Stimulated activated naive CD8-positive, alpha-beta T cell treated with anti-CD3 and anti-CD28 coated beads, Interleukin-15, amount 100 ng/mL, for 72 hours (primary cell): Measurements from ENCODE around the gene ABHD10.

Experiments used
- ATAC-seq: fragments of 150-1000 bp; cut with Tn5 transposase; 2 replicates; pipeline ENCODE4 v1.10.0; 2021; ENCODE audit warnings: mild to moderate bottlenecking, moderate library complexity
- DNase-seq, 2 donors: peaks; one replicate each; pipeline ENCODE4 v3.0.0; 2021 to 2022
- H3K27ac Mint-ChIP-seq, 2 donors: one replicate each; pipeline ENCODE4 v1.8.0; 2022; ENCODE audit warnings: mild to moderate bottlenecking in 2 of 2, mixed read lengths in 2 of 2, moderate library complexity in 2 of 2
- H3K27me3 Mint-ChIP-seq: one replicate; pipeline ENCODE4 v1.8.0; 2022; ENCODE audit warnings: mixed read lengths
- H3K4me1 Mint-ChIP-seq: one replicate; pipeline ENCODE4 v1.8.0; 2022; ENCODE audit warnings: mild to moderate bottlenecking, mixed read lengths
- H3K4me3 Mint-ChIP-seq, 2 donors: one replicate each; pipeline ENCODE4 v1.8.0; 2022; ENCODE audit warnings: mild to moderate bottlenecking in 2 of 2, mixed read lengths in 2 of 2, moderate library complexity in 1 of 2
- H3K9me3 Mint-ChIP-seq, 2 donors: one replicate each; pipeline ENCODE4 v1.8.0; 2022; ENCODE audit warnings: mixed read lengths in 2 of 2

The ABHD10 gene

GRCh38 chr3:111979434-111980038 is 710 bp downstream of the ABHD10 start:
- H3K27me3 Mint-ChIP-seq: no peaks in the 10 kb centered on the region
- no peaks in the 10 kb centered on the region for H3K9me3 Mint-ChIP-seq
- H3K4me1 Mint-ChIP-seq: peaks cover 40% of the 10 kb centered on the region
- H3K27ac Mint-ChIP-seq: peak overlapping the region; percentile 91 to 96
- DNase-seq (no peak), ATAC-seq (peak; percentile 5)
- peak overlapping the region; percentile 85 to 92 for H3K4me3 Mint-ChIP-seq

GRCh38 chr3:111980716-111981456 is 2.1 kb downstream of the ABHD10 start:
- Mint-ChIP-seq H3K27me3 (no peaks in the 10 kb centered on the region), H3K4me3 (peak overlapping the region; percentile 85 to 92), H3K4me1 (peaks cover 54% of the 10 kb centered on the region), H3K9me3 (no peaks in the 10 kb centered on the region), H3K27ac (peak overlapping the region in 1 of 2 donors; percentile 26)
- ATAC-seq: no peak
- no peak for DNase-seq

GRCh38 chr3:111981457-111981763 is 2.6 kb downstream of the ABHD10 start:
- H3K9me3 Mint-ChIP-seq: no peaks in the 10 kb centered on the region
- no peak overlapping the region for H3K27ac Mint-ChIP-seq
- peaks cover 59% of the 10 kb centered on the region for H3K4me1 Mint-ChIP-seq
- peak overlapping the region; percentile 11 to 92 for H3K4me3 Mint-ChIP-seq
- DNase-seq: no peak
- no peaks in the 10 kb centered on the region for H3K27me3 Mint-ChIP-seq
- no peak for ATAC-seq

DNA sequence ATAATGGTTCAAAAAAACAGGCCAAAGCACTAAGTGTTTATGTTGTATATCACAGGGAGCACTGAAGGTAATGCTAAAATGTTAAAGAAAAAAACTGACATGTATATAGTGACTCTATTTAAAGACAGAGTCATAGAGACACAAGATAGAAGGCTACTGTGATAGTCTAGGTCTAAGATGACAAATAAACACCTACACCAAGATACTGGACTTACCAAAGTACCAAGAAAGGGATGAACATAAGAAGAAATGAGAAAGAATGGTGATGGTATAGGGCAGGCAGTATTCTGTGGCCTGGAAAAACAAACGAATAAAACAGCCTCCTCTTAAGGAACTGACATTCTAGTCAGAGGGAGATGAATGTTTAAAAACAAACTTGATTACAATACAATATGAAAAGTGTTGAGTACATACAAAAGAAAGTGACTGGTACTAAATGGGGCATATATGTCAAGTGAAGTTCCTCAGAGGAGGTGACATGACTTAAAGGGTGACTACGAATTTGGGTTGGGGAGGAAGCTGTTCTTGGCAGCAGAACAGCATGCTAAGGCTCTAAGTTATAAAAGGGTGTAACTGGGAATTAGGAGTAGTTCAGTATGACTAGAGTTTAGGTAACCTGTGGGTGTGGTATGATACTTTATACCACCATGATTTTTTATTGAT is 5.9 kb downstream of the ABHD10 start:
- DNase-seq (no peak), ATAC-seq (peak; percentile 43)
- Mint-ChIP-seq H3K9me3 (no peaks in the 10 kb centered on the region), H3K27me3 (no peaks in the 10 kb centered on the region), H3K4me1 (peaks cover 69% of the 10 kb centered on the region), H3K27ac (peak overlapping the region in 1 of 2 donors; percentile 2), H3K4me3 (no peak overlapping the region)

DNA sequence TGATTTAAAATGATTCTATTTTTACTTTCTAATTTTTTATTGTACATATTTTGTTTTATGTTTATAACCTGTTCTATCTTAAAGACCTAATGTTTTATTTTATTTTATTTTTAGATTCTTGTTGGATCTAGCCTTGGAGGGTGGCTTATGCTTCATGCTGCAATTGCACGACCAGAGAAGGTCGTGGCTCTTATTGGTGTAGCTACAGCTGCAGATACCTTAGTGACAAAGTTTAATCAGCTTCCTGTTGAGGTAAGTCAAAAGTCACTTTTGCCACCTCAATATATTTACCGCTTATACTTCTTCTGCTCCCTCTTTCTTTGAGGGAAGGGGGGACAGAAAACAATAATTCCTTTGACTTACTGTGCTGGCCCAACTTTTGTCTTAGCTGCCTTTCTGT is 8.0 kb downstream of the ABHD10 start:
- Mint-ChIP-seq H3K27me3 (no peaks in the 10 kb centered on the region), H3K4me1 (peaks cover 51% of the 10 kb centered on the region), H3K9me3 (no peaks in the 10 kb centered on the region), H3K27ac (no peak overlapping the region), H3K4me3 (no peak overlapping the region)
- ATAC-seq: no peak
- no peak for DNase-seq

- no peaks in the 10 kb centered on the region for H3K9me3 Mint-ChIP-seq
- no peaks in the 10 kb centered on the region for H3K27me3 Mint-ChIP-seq
- ATAC-seq: peak; percentile 80
- H3K4me3 Mint-ChIP-seq: no peak overlapping the region
- no peak overlapping the region for H3K27ac Mint-ChIP-seq
- peaks cover 37% of the 10 kb centered on the region for H3K4me1 Mint-ChIP-seq
- no peak for DNase-seq
These were observed 10.3 kb downstream of the ABHD10 start for GRCh38 chr3:111989061-111989678.

- ATAC-seq: no peak
These were observed 14.2 kb downstream of the ABHD10 start for GRCh38 chr3:111993038-111993437.

DNA sequence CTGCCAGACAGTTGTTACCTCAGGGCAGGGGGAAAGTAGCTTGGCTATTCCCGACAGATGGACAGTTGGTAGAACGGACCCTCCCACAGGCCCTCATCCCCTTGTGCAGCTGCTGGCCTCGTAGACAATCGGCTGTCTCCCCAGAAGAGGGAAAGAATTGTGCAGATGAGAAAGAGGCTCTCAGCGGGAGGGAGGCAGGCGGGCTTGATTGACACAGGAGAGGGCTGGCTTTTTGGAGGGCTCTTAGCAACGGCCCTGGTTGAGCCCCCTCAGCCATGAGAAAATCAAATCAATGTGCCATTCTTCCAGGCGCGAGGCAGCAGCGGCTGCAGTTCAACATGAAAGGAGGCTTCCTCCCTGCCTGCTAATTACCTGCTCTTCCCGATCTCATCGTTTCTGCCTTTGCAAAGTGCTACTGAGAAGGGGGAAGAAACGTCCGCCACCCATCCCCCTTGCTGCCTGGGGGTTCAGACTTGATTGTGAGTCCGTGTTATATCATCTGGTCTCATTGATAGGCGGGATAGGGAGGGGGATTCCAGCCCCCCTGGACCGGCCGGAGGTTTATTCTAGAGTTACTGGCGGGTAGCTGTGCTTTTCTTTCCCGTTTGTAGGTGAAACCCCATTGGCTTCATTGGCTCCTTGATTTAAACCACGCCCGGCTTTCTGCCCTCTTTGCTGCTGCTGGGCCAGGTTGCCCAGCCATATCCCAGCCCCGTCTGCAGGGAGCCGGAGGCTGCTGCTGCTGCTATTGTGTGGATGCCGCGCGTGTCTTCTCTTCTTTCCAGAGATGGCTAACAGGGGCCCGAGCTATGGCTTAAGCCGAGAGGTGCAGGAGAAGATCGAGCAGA is 20.0 kb downstream of the ABHD10 start, which contains the start of gene TAGLN3:
Gene TAGLN3 (plus strand): TSS at position 287 of the 848 bp plus-strand sequence. CDS start 501 bp downstream, at position 788.
- no peaks in the 10 kb centered on the region for H3K9me3 Mint-ChIP-seq
- ATAC-seq: no peak

More at GRCh38 chr3:111993038-111993437, 14.2 kb downstream of the ABHD10 start:
- Mint-ChIP-seq H3K9me3 (no peaks in the 10 kb centered on the region), H3K27me3 (no peaks in the 10 kb centered on the region), H3K4me1 (peaks cover 7% of the 10 kb centered on the region), H3K27ac (no peak overlapping the region), H3K4me3 (no peak overlapping the region)
- no peak for DNase-seq

DNA sequence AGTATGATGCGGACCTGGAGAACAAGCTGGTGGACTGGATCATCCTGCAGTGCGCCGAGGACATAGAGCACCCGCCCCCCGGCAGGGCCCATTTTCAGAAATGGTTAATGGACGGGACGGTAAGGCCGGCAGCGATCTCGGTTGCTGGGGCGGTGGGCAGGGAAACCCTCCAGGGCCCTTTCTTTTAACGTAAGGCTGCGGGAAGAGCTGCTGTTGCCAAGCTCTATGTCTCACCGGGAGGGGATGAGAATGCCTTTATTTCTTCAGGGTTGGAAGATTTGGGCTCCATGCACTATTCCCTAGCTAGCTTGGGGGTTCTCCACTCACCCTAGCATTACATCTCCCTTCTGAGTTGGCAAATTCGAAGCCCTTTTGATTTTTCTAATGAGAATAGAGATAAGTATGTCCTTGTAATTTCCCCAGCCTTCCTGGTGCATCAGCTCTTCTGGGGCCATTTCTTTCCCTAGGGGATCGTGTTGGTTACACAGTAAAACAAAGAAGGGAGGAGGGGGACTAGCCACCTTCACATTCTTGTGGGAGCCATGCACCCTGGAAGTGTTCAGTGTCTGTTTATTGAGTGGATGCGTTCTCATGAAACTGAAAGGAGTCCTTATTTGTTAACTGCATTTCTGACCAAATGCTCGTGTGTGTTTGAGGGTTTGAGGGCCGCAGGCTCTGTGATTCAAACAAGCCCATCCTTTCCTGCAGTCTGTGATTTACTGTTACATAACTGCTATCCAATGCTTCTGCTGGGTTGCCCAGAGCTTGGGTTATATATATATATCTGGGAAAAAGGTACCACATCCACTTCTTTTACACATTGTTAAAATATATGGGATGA is 20.9 kb downstream of the ABHD10 start:
- H3K4me3 Mint-ChIP-seq: peak overlapping the region; percentile 73 to 83
- H3K27ac Mint-ChIP-seq: no peak overlapping the region
- ATAC-seq (no peak), DNase-seq (no peak)
- H3K4me1 Mint-ChIP-seq: peaks cover 60% of the 10 kb centered on the region
- H3K27me3 Mint-ChIP-seq: no peaks in the 10 kb centered on the region
- no peaks in the 10 kb centered on the region for H3K9me3 Mint-ChIP-seq

More for the DNA sequence above, 20.0 kb downstream of the ABHD10 start, which contains the start of gene TAGLN3:
- H3K4me3 Mint-ChIP-seq: peak within 1 kb of the TSS; percentile 73 to 83
- no peak for DNase-seq
- H3K4me1 Mint-ChIP-seq: peaks cover 52% of the 10 kb centered on the region
- H3K27me3 Mint-ChIP-seq: no peaks in the 10 kb centered on the region
- H3K27ac Mint-ChIP-seq: peak within 1 kb of the TSS in 1 of 2 donors; percentile 52

- H3K27ac Mint-ChIP-seq: no peak overlapping the region
- H3K4me3 Mint-ChIP-seq: no peak overlapping the region
- DNase-seq (no peak), ATAC-seq (no peak)
- no peaks in the 10 kb centered on the region for H3K27me3 Mint-ChIP-seq
- H3K9me3 Mint-ChIP-seq: no peaks in the 10 kb centered on the region
- H3K4me1 Mint-ChIP-seq: peaks cover 67% of the 10 kb centered on the region
These were observed 21.5 kb downstream of the ABHD10 start for GRCh38 chr3:112000367-112000771.

- DNase-seq: no peak
- Mint-ChIP-seq H3K27ac (no peak overlapping the region), H3K9me3 (no peaks in the 10 kb centered on the region), H3K4me3 (no peak overlapping the region), H3K4me1 (peaks cover 69% of the 10 kb centered on the region), H3K27me3 (no peaks in the 10 kb centered on the region)
- ATAC-seq: no peak
These were observed 22.1 kb downstream of the ABHD10 start for GRCh38 chr3:112000966-112001365.

GRCh38 chr3:112001526-112001925 is 22.7 kb downstream of the ABHD10 start:
- Mint-ChIP-seq H3K4me1 (peaks cover 69% of the 10 kb centered on the region), H3K27me3 (no peaks in the 10 kb centered on the region), H3K4me3 (no peak overlapping the region), H3K9me3 (no peaks in the 10 kb centered on the region), H3K27ac (no peak overlapping the region)
- ATAC-seq (no peak), DNase-seq (no peak)

- ATAC-seq (peak; percentile 83), DNase-seq (peak; percentile 17 to 38)
- Mint-ChIP-seq H3K4me1 (peaks cover 69% of the 10 kb centered on the region), H3K27me3 (no peaks in the 10 kb centered on the region), H3K9me3 (no peaks in the 10 kb centered on the region), H3K27ac (peak overlapping the region in 1 of 2 donors; percentile 16), H3K4me3 (peak overlapping the region; percentile 7 to 73)
These were observed 23.5 kb downstream of the ABHD10 start for GRCh38 chr3:112002096-112002971.
